Vagina (tissue), 2 donors: Measurements from ENCODE around the gene R3HDM4.

ENCODE experiments used
- POLR2A ChIP-seq, 2 donors: fragments of 450-650 bp; IDR thresholded peaks; one replicate each; pipeline ENCODE4 v1.6.1; 2017; ENCODE audit warnings: antibody characterized with exemption in 2 of 2, mild to moderate bottlenecking in 2 of 2, moderate library complexity in 2 of 2
- TF ChIP-seq, protein P1 (sequence below), 3 experiments: fragments of 450-650 bp in 2 of 3; fragments of 200-600 bp in 1 of 3; sonication (generic) in 1 of 3; IDR thresholded peaks; one replicate each; pipeline ENCODE4 v1.5.1; 2017 to 2019; ENCODE audit warnings: antibody characterized with exemption in 3 of 3, mild to moderate bottlenecking in 2 of 3, moderate library complexity in 2 of 3

DNA sequence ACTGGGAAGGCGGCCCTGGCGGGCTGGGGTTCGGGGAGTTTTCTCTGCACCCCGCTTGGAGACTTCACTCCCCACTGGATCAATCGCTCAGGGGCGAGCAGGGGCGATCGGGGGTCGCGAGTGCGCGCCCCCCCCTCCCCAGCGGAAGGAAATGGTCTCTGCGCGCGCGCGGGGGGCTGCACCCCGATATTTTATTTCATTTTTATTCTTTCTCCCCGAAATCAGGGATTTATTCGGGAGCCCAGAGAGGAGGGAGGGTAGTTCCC is 13.2 kb upstream of the R3HDM4 start:
- TF ChIP-seq POLR2A (IDR thresholded peaks at IDR 0.05) = no peak
- TF ChIP-seq, protein P1, sequence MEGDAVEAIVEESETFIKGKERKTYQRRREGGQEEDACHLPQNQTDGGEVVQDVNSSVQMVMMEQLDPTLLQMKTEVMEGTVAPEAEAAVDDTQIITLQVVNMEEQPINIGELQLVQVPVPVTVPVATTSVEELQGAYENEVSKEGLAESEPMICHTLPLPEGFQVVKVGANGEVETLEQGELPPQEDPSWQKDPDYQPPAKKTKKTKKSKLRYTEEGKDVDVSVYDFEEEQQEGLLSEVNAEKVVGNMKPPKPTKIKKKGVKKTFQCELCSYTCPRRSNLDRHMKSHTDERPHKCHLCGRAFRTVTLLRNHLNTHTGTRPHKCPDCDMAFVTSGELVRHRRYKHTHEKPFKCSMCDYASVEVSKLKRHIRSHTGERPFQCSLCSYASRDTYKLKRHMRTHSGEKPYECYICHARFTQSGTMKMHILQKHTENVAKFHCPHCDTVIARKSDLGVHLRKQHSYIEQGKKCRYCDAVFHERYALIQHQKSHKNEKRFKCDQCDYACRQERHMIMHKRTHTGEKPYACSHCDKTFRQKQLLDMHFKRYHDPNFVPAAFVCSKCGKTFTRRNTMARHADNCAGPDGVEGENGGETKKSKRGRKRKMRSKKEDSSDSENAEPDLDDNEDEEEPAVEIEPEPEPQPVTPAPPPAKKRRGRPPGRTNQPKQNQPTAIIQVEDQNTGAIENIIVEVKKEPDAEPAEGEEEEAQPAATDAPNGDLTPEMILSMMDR (IDR thresholded peaks at IDR 0.05) = no peak
